PC-9 (cell line): ENCODE data around the gene MYO16. TPM values are rescaled to one million over a fixed set of nuclear protein-coding genes. Genes with fewer than 3 reads are reported as not detected.

Source experiments
- BruUV-seq: library from RNA; stranded (reverse); fragments of 400-500 nt; replicated peaks from 2 replicates; lab custom pipeline; 2021; lab: Mats Ljungman, UMichigan
- CTCF ChIA-PET: fragments of 300-600 bp; sonication (Branson Sonifier 250); formaldehyde crosslinking; loops from one replicate; lab custom pipeline; 2022; ENCODE audit warnings: antibody characterized with exemption; lab: Charles Lee
- POLR2A ChIA-PET: fragments of 300-600 bp; sonication (Branson Sonifier 250); formaldehyde crosslinking; loops from one replicate; lab custom pipeline; 2022; ENCODE audit warnings: antibody characterized with exemption; ENCODE audit not compliant: unreplicated experiment; lab: Charles Lee
- DNase-seq, 2 experiments: peaks; one replicate each; pipeline versions ENCODE4 v3.0.0 to v3.0.0-alpha.2; 2015 to 2022; ENCODE audit warnings: mixed read lengths in 1 of 2
- H2AFZ ChIP-seq: fragments of 200-600 bp; sonication (generic); 2 replicates; pipeline ENCODE4 v1.8.1; 2017; ENCODE audit warnings: antibody characterized with exemption
- H3F3A ChIP-seq: fragments of 200-600 bp; sonication (generic); 2 replicates; pipeline ENCODE4 v1.8.1; 2017; ENCODE audit warnings: antibody characterized with exemption, mild to moderate bottlenecking, low read depth; ENCODE audit not compliant: insufficient read depth
- H3K27ac ChIP-seq: fragments of 200-600 bp; sonication (generic); 2 replicates; pipeline ENCODE4 v1.6.1; 2016; ENCODE audit warnings: mixed run types
- H3K27me3 ChIP-seq: fragments of 200-600 bp; sonication (generic); 2 replicates; pipeline ENCODE4 v1.6.1; 2016; ENCODE audit warnings: low read depth, mixed run types; ENCODE audit not compliant: insufficient read depth
- H3K36me3 ChIP-seq: fragments of 200-600 bp; sonication (generic); 2 replicates; pipeline ENCODE4 v1.6.1; 2016; ENCODE audit warnings: low read depth, mixed run types
- H3K4me1 ChIP-seq: fragments of 200-600 bp; sonication (generic); replicated peaks from 2 replicates; pipeline ENCODE4 v1.6.1; 2016; ENCODE audit warnings: mixed run types; ENCODE audit not compliant: insufficient read depth
- H3K4me2 ChIP-seq: fragments of 200-600 bp; sonication (generic); 2 replicates; pipeline ENCODE4 v1.6.1; 2017; ENCODE audit warnings: mixed run types
- H3K4me3 ChIP-seq: fragments of 200-600 bp; sonication (generic); 2 replicates; pipeline ENCODE4 v1.6.1; 2016; ENCODE audit warnings: mixed run types
- H3K79me2 ChIP-seq: fragments of 200-600 bp; sonication (generic); 2 replicates; pipeline ENCODE4 v1.6.1; 2017; ENCODE audit warnings: low read depth, mixed run types
- H3K9me2 ChIP-seq: fragments of 200-600 bp; sonication (generic); 2 replicates; pipeline ENCODE4 v1.8.1; 2017; ENCODE audit warnings: mild to moderate bottlenecking; ENCODE audit not compliant: insufficient read depth
- H3K9me3 ChIP-seq: fragments of 200-600 bp; sonication (generic); 2 replicates; pipeline ENCODE4 v1.8.1; 2016; ENCODE audit warnings: low read depth; ENCODE audit not compliant: insufficient read depth
- H4K20me1 ChIP-seq: fragments of 200-600 bp; sonication (generic); 2 replicates; pipeline ENCODE4 v1.8.1; 2017; ENCODE audit not compliant: insufficient read depth
- CTCF ChIP-seq: fragments of 200-600 bp; sonication (generic); conservative IDR thresholded peaks from 2 replicates; pipeline ENCODE4 v1.6.1; 2017; ENCODE audit warnings: mixed run types, antibody characterized with exemption, mild to moderate bottlenecking, moderate library complexity
- EZH2 ChIP-seq: fragments of 200-600 bp; sonication (generic); IDR thresholded peaks from 2 replicates; pipeline ENCODE4 v1.8.0; 2017; ENCODE audit warnings: antibody characterized with exemption, low read depth
- intact Hi-C: fragments of 100-400 bp; cut with micrococcal nuclease; formaldehyde crosslinking; loops from one replicate; pipeline ENCODE4 v1.10.0; 2022; ENCODE audit not compliant: unreplicated experiment
- total RNA-seq: library from RNA; stranded (reverse); gene quantifications from 2 replicates; pipeline ENCODE4 v1.2.3, GENCODE V29; 2021

The MYO16 gene
- total RNA-seq, 1 experiment from 2014 or later, result 0.59 TPM

GRCh38 chr13:108807841-108808240 lies 178.4 kb downstream of the MYO16 start:
- CTCF ChIA-PET, result no interaction called here

GRCh38 chr13:108812165-108812564 lies 182.8 kb downstream of the MYO16 start:
- CTCF ChIA-PET, result no interaction called here
- BruUV-seq, result no TSS peak

More at GRCh38 chr13:108807841-108808240, 178.4 kb downstream of the MYO16 start:
- TF ChIP-seq EZH2 (no peak), CTCF (no peak)
- no peaks in the 10 kb centered on the region; the same call in 1 of the 2 replicates for H3K9me3 ChIP-seq
- no peaks in the 10 kb centered on the region for H4K20me1 ChIP-seq
- BruUV-seq, result no TSS peak
- no peaks in the 10 kb centered on the region for H3K9me2 ChIP-seq
- no peaks in the 10 kb centered on the region for H3K79me2 ChIP-seq
- no peaks in the 10 kb centered on the region for H3K36me3 ChIP-seq
- H3K4me2 ChIP-seq, result no peak overlapping the region
- H3K27me3 ChIP-seq, result no peaks in the 10 kb centered on the region
- POLR2A ChIA-PET, result no interaction called here
- no peaks in the 10 kb centered on the region for H3K4me1 ChIP-seq
- no peak overlapping the region for H3K27ac ChIP-seq
- intact Hi-C loops, result no loop called here
- no peaks in the 10 kb centered on the region for H3F3A ChIP-seq
- no peak overlapping the region for H3K4me3 ChIP-seq
- H2AFZ ChIP-seq, result no peak overlapping the region
- DNase-seq, result no peak

GRCh38 chr13:108812661-108813060 lies 183.2 kb downstream of the MYO16 start:
- no peak for DNase-seq
- Histone ChIP-seq H3K4me2 (no peak overlapping the region), H3K9me2 (no peaks in the 10 kb centered on the region), H3K4me1 (peaks cover 32% of the 10 kb centered on the region), H3K27ac (no peak overlapping the region), H4K20me1 (no peaks in the 10 kb centered on the region), H3K4me3 (no peak overlapping the region), H3F3A (peaks cover 16% of the 10 kb centered on the region), H3K27me3 (no peaks in the 10 kb centered on the region), H3K79me2 (no peaks in the 10 kb centered on the region), H2AFZ (no peak overlapping the region), H3K9me3 (no peaks in the 10 kb centered on the region), H3K36me3 (no peaks in the 10 kb centered on the region)
- POLR2A ChIA-PET, result no interaction called here
- CTCF ChIA-PET, result no interaction called here
- intact Hi-C loops, result no loop called here
- TF ChIP-seq CTCF (no peak), EZH2 (no peak)
- BruUV-seq, result no TSS peak

More at GRCh38 chr13:108812165-108812564, 182.8 kb downstream of the MYO16 start:
- Histone ChIP-seq H2AFZ (no peak overlapping the region), H3K79me2 (no peaks in the 10 kb centered on the region), H4K20me1 (no peaks in the 10 kb centered on the region), H3K36me3 (no peaks in the 10 kb centered on the region), H3K9me2 (no peaks in the 10 kb centered on the region), H3K4me2 (no peak overlapping the region), H3K4me1 (peaks cover 31% of the 10 kb centered on the region), H3K27me3 (no peaks in the 10 kb centered on the region), H3K27ac (no peak overlapping the region), H3K4me3 (no peak overlapping the region), H3K9me3 (no peaks in the 10 kb centered on the region), H3F3A (peaks cover 14% of the 10 kb centered on the region)
- POLR2A ChIA-PET, result no interaction called here
- intact Hi-C loops, result no loop called here
- TF ChIP-seq CTCF (no peak), EZH2 (no peak)
- no peak for DNase-seq
